ENCODE data around the gene TFF1.

TFF1 gene

DNA sequence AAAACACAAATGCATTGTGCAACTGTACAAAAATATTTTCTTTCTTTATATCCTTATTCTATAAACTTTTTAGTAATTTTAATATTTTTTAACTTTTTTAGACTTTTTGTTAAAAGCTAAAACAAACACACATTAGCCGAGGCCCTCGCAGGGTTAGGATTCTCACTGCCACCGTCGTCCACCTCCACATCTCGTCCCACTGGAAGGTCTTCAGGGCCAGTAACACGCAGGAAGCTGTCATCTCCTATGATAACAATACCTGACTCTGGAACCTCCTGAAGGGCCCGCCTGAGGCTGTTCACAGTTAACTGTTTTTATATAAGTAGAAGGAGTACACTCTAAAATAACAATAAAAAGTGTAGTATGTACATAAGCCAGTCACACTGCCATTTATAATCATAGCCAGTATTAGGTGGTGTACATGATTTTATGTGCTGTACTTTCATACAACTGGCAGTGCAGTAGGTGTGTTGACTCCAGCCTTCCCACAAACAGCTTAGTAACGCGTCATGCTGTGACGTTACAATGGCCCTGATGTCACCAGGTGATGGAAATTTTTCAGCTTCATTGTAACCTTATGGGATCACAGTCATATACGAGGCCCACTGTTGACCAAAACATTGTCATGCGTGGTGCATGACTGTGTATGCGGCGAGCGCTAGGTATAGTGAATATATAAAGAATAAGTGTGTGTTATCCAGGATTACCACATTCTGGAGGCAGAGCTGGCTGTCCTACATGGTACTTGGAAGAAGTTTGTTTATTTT lies 24.4 kb downstream of the TFF1 start:
- peak; percentile 8 for DNase-seq
- no CpG with 5 or more reads among the region's 15 CpGs for WGBS (ENCODE audit: extremely low coverage, insufficient coverage, low lambda C conversion rate)
- Histone ChIP-seq H3K56ac (ENCODE audit: low read length) (no peak overlapping the region), H3K27me3 (ENCODE audit: insufficient read depth, low read length, poor library complexity) (no peaks in the 10 kb centered on the region), H3K4me1 (ENCODE audit: control insufficient read depth, low read depth, low read length) (no peaks in the 10 kb centered on the region), H2BK15ac (replicated peaks; ENCODE audit: low read depth) (no peak overlapping the region), H3K4me3 (ENCODE audit: low read length) (no peak overlapping the region), H3K36me3 (ENCODE audit: control insufficient read depth, insufficient read depth, low read length) (no peaks in the 10 kb centered on the region), H4K5ac (ENCODE audit: low read length) (no peak overlapping the region), H3K79me2 (ENCODE audit: control insufficient read depth, insufficient read depth, low read length) (no peaks in the 10 kb centered on the region), H3K9ac (ENCODE audit: low read length) (no peak overlapping the region), H3K27ac (ENCODE audit: low read depth, low read length) (no peak overlapping the region), H2AK5ac (ENCODE audit: low read length) (no peak overlapping the region), H3K4me2 (ENCODE audit: low read length) (no peak overlapping the region), H3K4ac (ENCODE audit: low read depth, low read length) (no peak overlapping the region), H4K8ac (ENCODE audit: low read depth, low read length) (no peak overlapping the region), H3K18ac (ENCODE audit: low read length) (no peak overlapping the region), H3K23ac (ENCODE audit: low read length) (no peak overlapping the region), H3K79me1 (ENCODE audit: low read length) (no peaks in the 10 kb centered on the region), H2BK120ac (ENCODE audit: low read depth, low read length) (no peak overlapping the region), H2BK5ac (ENCODE audit: low read length) (no peak overlapping the region)

GRCh38 chr21:42340187-42341050 lies 25.9 kb downstream of the TFF1 start:
- WGBS (ENCODE audit: extremely low coverage, insufficient coverage, low lambda C conversion rate): no CpG with 5 or more reads among the region's 24 CpGs
- no peaks in the 10 kb centered on the region for H3K4me1 ChIP-seq (ENCODE audit: control insufficient read depth, low read depth, low read length)
- no peak for DNase-seq

DNA sequence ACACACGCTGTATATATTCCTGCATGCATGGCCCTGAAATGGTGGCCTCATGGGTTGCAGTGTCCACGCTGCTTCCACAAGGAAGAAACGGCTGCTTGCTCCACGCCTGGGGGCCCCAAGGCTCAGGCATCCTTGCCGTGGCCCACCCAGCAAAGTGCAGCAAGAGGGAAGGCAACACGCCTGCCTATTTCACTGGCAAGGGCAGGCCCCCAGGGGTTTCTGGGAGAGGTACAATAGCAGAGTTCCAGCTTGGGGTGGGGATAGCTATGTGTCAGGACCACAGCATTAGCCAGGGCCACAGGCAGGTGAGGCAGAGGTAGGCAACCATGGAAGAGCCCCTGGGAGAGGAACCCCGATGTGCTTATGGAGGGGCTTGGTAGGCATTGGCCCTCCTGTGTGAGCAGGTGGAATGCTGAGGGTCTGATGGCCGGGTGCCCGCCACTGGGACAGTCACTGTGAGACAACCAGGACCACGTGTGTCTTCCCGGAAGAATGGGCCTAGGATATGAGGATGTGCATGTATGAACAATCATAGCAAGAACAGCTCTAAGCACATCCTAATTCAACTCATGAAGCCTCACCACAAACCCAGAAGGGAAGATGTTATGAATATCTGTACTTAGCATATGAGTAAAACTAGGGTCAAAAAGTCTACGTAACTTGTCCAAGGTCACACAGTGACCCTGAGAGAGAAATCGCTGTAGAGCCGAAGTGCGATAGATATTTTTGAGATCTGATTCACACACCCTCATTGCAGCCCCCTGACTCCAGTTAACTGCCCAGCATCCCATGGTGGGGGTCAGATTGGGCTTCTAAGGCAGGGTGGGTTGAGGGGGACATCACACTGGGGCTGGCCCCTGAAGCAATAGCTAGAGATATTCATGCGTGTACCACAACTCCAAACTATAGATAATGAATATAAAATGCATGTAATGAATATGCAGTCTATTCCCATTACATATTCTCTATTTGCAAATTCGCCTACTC lies 27.3 kb downstream of the TFF1 start:
- Histone ChIP-seq H3K23ac (ENCODE audit: low read length) (no peak overlapping the region), H3K79me2 (ENCODE audit: control insufficient read depth, insufficient read depth, low read length) (no peaks in the 10 kb centered on the region), H3K4ac (ENCODE audit: low read depth, low read length) (no peak overlapping the region), H3K79me1 (ENCODE audit: low read length) (no peaks in the 10 kb centered on the region), H3K9ac (ENCODE audit: low read length) (no peak overlapping the region), H4K5ac (ENCODE audit: low read length) (no peak overlapping the region), H3K4me2 (ENCODE audit: low read length) (no peak overlapping the region), H3K27me3 (ENCODE audit: insufficient read depth, low read length, poor library complexity) (no peaks in the 10 kb centered on the region), H2BK15ac (replicated peaks; ENCODE audit: low read depth) (no peak overlapping the region), H2BK120ac (ENCODE audit: low read depth, low read length) (no peak overlapping the region), H2AK5ac (ENCODE audit: low read length) (no peak overlapping the region), H3K18ac (ENCODE audit: low read length) (no peak overlapping the region), H3K4me3 (ENCODE audit: low read length) (no peak overlapping the region), H3K4me1 (ENCODE audit: control insufficient read depth, low read depth, low read length) (no peaks in the 10 kb centered on the region), H3K36me3 (ENCODE audit: control insufficient read depth, insufficient read depth, low read length) (no peaks in the 10 kb centered on the region), H4K8ac (ENCODE audit: low read depth, low read length) (no peak overlapping the region), H3K27ac (ENCODE audit: low read depth, low read length) (no peak overlapping the region), H2BK5ac (ENCODE audit: low read length) (no peak overlapping the region), H3K56ac (ENCODE audit: low read length) (no peak overlapping the region)
- WGBS (ENCODE audit: extremely low coverage, insufficient coverage, low lambda C conversion rate): no CpG with 5 or more reads among the region's 17 CpGs
- DNase-seq: no peak

More at GRCh38 chr21:42340187-42341050, 25.9 kb downstream of the TFF1 start:
- no peak overlapping the region for H2BK5ac ChIP-seq (ENCODE audit: low read length)
- H3K4ac ChIP-seq (ENCODE audit: low read depth, low read length): no peak overlapping the region
- no peak overlapping the region for H2AK5ac ChIP-seq (ENCODE audit: low read length)
- no peaks in the 10 kb centered on the region for H3K27me3 ChIP-seq (ENCODE audit: insufficient read depth, low read length, poor library complexity)
- H3K56ac ChIP-seq (ENCODE audit: low read length): no peak overlapping the region
- H3K79me1 ChIP-seq (ENCODE audit: low read length): no peaks in the 10 kb centered on the region
- no peak overlapping the region for H3K4me2 ChIP-seq (ENCODE audit: low read length)
- H2BK120ac ChIP-seq (ENCODE audit: low read depth, low read length): no peak overlapping the region
- no peaks in the 10 kb centered on the region for H3K79me2 ChIP-seq (ENCODE audit: control insufficient read depth, insufficient read depth, low read length)
- H3K23ac ChIP-seq (ENCODE audit: low read length): no peak overlapping the region
- H4K5ac ChIP-seq (ENCODE audit: low read length): no peak overlapping the region
- no peak overlapping the region for H3K9ac ChIP-seq (ENCODE audit: low read length)
- H3K4me3 ChIP-seq (ENCODE audit: low read length): no peak overlapping the region
- H3K27ac ChIP-seq (ENCODE audit: low read depth, low read length): no peak overlapping the region
- no peak overlapping the region for H3K18ac ChIP-seq (ENCODE audit: low read length)
- no peaks in the 10 kb centered on the region for H3K36me3 ChIP-seq (ENCODE audit: control insufficient read depth, insufficient read depth, low read length)
- H2BK15ac ChIP-seq (replicated peaks; ENCODE audit: low read depth): no peak overlapping the region
- no peak overlapping the region for H4K8ac ChIP-seq (ENCODE audit: low read depth, low read length)

DNA sequence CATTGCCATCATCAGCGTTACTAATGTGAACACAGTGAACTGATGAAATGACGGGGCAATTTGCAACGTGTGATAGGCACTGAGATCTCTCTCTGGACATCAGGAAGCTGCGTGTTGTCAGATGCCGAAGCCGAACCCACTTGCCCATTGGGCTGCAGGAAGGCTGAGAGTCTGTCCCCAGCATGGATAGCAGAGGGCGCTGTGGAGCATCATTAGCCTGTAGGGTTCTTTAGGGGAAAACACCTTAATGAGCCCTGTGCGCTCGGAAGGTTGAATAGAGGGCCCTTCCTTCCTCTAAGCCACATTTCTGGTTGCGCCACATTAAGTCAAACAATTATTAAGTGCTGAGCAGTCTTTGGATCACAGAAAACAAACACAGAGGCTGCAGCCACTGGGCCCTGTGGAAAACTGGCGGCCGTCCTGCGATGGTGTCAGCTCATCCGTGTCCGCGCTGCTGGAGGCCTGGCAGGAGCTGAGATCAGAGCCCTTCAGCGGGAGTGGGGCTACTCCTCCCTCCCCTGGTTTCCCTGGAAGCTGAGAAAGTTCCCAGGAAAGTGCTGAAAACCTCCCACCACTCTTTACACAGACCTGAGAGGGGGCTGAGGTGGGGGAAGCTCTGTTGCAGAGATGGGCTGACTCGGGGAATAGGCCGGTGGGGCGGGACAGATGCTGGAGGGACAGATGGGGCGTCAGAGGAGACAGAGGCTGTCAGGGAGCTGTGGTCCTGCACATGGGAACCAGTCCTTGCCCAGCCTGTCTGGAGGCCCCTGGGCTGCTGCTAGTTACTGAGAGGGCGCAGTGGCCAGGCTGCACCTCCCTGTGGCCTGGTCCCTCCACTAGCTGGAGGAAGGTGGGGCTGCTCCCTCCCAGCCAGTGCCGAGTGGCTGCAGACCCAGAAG lies 28.3 kb downstream of the TFF1 start:
- Histone ChIP-seq H3K4ac (ENCODE audit: low read depth, low read length) (no peak overlapping the region), H3K36me3 (ENCODE audit: control insufficient read depth, insufficient read depth, low read length) (no peaks in the 10 kb centered on the region), H4K8ac (ENCODE audit: low read depth, low read length) (no peak overlapping the region), H3K27ac (ENCODE audit: low read depth, low read length) (no peak overlapping the region), H3K79me1 (ENCODE audit: low read length) (no peaks in the 10 kb centered on the region), H2BK5ac (ENCODE audit: low read length) (no peak overlapping the region), H3K56ac (ENCODE audit: low read length) (no peak overlapping the region), H3K4me1 (ENCODE audit: control insufficient read depth, low read depth, low read length) (no peaks in the 10 kb centered on the region), H2BK15ac (replicated peaks; ENCODE audit: low read depth) (no peak overlapping the region), H3K79me2 (ENCODE audit: control insufficient read depth, insufficient read depth, low read length) (no peaks in the 10 kb centered on the region), H2BK120ac (ENCODE audit: low read depth, low read length) (no peak overlapping the region), H3K27me3 (ENCODE audit: insufficient read depth, low read length, poor library complexity) (no peaks in the 10 kb centered on the region), H3K23ac (ENCODE audit: low read length) (no peak overlapping the region), H3K18ac (ENCODE audit: low read length) (no peak overlapping the region), H3K9ac (ENCODE audit: low read length) (no peak overlapping the region), H3K4me3 (ENCODE audit: low read length) (no peak overlapping the region), H3K4me2 (ENCODE audit: low read length) (no peak overlapping the region), H4K5ac (ENCODE audit: low read length) (no peak overlapping the region), H2AK5ac (ENCODE audit: low read length) (no peak overlapping the region)
- WGBS (ENCODE audit: extremely low coverage, insufficient coverage, low lambda C conversion rate): no CpG with 5 or more reads among the region's 23 CpGs
- DNase-seq: peak; percentile 80

- no peak overlapping the region for H3K4me2 ChIP-seq (ENCODE audit: low read length)
- no peaks in the 10 kb centered on the region for H3K27me3 ChIP-seq (ENCODE audit: insufficient read depth, low read length, poor library complexity)
- no peak overlapping the region for H4K5ac ChIP-seq (ENCODE audit: low read length)
- no peaks in the 10 kb centered on the region for H3K79me1 ChIP-seq (ENCODE audit: low read length)
- no peak overlapping the region for H3K27ac ChIP-seq (ENCODE audit: low read depth, low read length)
- no peaks in the 10 kb centered on the region for H3K79me2 ChIP-seq (ENCODE audit: control insufficient read depth, insufficient read depth, low read length)
- no peak overlapping the region for H2BK5ac ChIP-seq (ENCODE audit: low read length)
- no peak overlapping the region for H2AK5ac ChIP-seq (ENCODE audit: low read length)
- no peak overlapping the region for H2BK120ac ChIP-seq (ENCODE audit: low read depth, low read length)
- no peak overlapping the region for H3K9ac ChIP-seq (ENCODE audit: low read length)
- no peak for DNase-seq
- H3K36me3 ChIP-seq (ENCODE audit: control insufficient read depth, insufficient read depth, low read length): no peaks in the 10 kb centered on the region
- no peaks in the 10 kb centered on the region for H3K4me1 ChIP-seq (ENCODE audit: control insufficient read depth, low read depth, low read length)
- H3K4me3 ChIP-seq (ENCODE audit: low read length): no peak overlapping the region
- no CpG with 5 or more reads among the region's 4 CpGs for WGBS (ENCODE audit: extremely low coverage, insufficient coverage, low lambda C conversion rate)
- no peak overlapping the region for H3K56ac ChIP-seq (ENCODE audit: low read length)
- H2BK15ac ChIP-seq (replicated peaks; ENCODE audit: low read depth): no peak overlapping the region
- no peak overlapping the region for H3K4ac ChIP-seq (ENCODE audit: low read depth, low read length)
- H3K18ac ChIP-seq (ENCODE audit: low read length): no peak overlapping the region
- H3K23ac ChIP-seq (ENCODE audit: low read length): no peak overlapping the region
- H4K8ac ChIP-seq (ENCODE audit: low read depth, low read length): no peak overlapping the region
These were observed 29.1 kb downstream of the TFF1 start for GRCh38 chr21:42337276-42337675.

All from mesendoderm (in vitro differentiated cells).